H9 (cell line): ENCODE results near the gene PTTG1IP. TPM values are rescaled to one million over a fixed set of nuclear protein-coding genes. Genes with fewer than 3 reads are reported as not detected.

ENCODE experiments used
- DNase-seq: peaks from one replicate; pipeline ENCODE4 v3.0.0-alpha.2; 2017
- H2AFZ ChIP-seq: one replicate; pipeline ENCODE4 v1.6.1; 2013; ENCODE audit warnings: mild to moderate bottlenecking, low read length, control low read depth, moderate library complexity
- H2AK5ac ChIP-seq: 2 replicates; pipeline ENCODE4 v1.6.1; 2013; ENCODE audit warnings: low read length, control low read depth, mixed read lengths; ENCODE audit not compliant: insufficient read length
- H2BK120ac ChIP-seq: one replicate; pipeline ENCODE4 v1.6.1; 2013; ENCODE audit warnings: low read depth, mild to moderate bottlenecking, low read length, control low read depth, inconsistent platforms; ENCODE audit not compliant: poor library complexity, severe bottlenecking
- H2BK12ac ChIP-seq: 2 replicates; pipeline ENCODE4 v1.6.1; 2013; ENCODE audit warnings: low read length, control low read depth, mixed read lengths, low read depth; ENCODE audit not compliant: insufficient read length
- H2BK15ac ChIP-seq: 2 replicates; pipeline ENCODE4 v1.6.1; 2013; ENCODE audit warnings: low read depth, low read length, control low read depth
- H2BK20ac ChIP-seq: one replicate; pipeline ENCODE4 v1.6.1; 2013; ENCODE audit warnings: low read depth, mild to moderate bottlenecking, low read length, control low read depth, inconsistent platforms; ENCODE audit not compliant: poor library complexity, severe bottlenecking
- H2BK5ac ChIP-seq: 2 replicates; pipeline ENCODE4 v1.6.1; 2013; ENCODE audit warnings: low read length, control low read depth, mixed read lengths; ENCODE audit not compliant: insufficient read length
- H3K14ac ChIP-seq: 2 replicates; pipeline ENCODE4 v1.6.1; 2013; ENCODE audit warnings: low read length, control low read depth; ENCODE audit not compliant: insufficient read depth
- H3K18ac ChIP-seq: 2 replicates; pipeline ENCODE4 v1.6.1; 2013; ENCODE audit warnings: low read depth, mild to moderate bottlenecking, mixed read lengths, low read length, control low read depth; ENCODE audit not compliant: insufficient read length
- H3K23ac ChIP-seq: 2 replicates; pipeline ENCODE4 v1.6.1; 2013; ENCODE audit warnings: low read length, control low read depth, mixed read lengths, low read depth; ENCODE audit not compliant: insufficient read length
- H3K23me2 ChIP-seq: 2 replicates; pipeline ENCODE4 v1.6.1; 2013; ENCODE audit warnings: low read depth, mild to moderate bottlenecking, mixed read lengths, low read length, control low read depth; ENCODE audit not compliant: insufficient read length, poor library complexity, severe bottlenecking
- H3K27ac ChIP-seq: 2 replicates; pipeline ENCODE4 v1.5.1; 2013; ENCODE audit warnings: low read length, control low read depth, mixed read lengths, low read depth; ENCODE audit not compliant: insufficient read length
- H3K27me3 ChIP-seq: 2 replicates; pipeline ENCODE4 v1.6.1; 2013; ENCODE audit warnings: low read length, control low read depth, inconsistent platforms; ENCODE audit not compliant: insufficient read depth
- H3K4ac ChIP-seq: 2 replicates; pipeline ENCODE4 v1.6.1; 2013; ENCODE audit warnings: low read depth, mild to moderate bottlenecking, control low read depth, inconsistent platforms, low read length, moderate library complexity
- H3K4me1 ChIP-seq: 2 replicates; pipeline ENCODE4 v1.6.1; 2013; ENCODE audit warnings: low read length, control low read depth, inconsistent platforms; ENCODE audit not compliant: insufficient read depth
- H3K4me2 ChIP-seq: 2 replicates; pipeline ENCODE4 v1.6.1; 2013; ENCODE audit warnings: low read length, control low read depth, mixed read lengths; ENCODE audit not compliant: insufficient read length, insufficient read depth
- H3K56ac ChIP-seq: 2 replicates; pipeline ENCODE4 v1.6.1; 2013; ENCODE audit warnings: low read depth, mild to moderate bottlenecking, mixed read lengths, low read length, control low read depth; ENCODE audit not compliant: insufficient read length
- H3K79me1 ChIP-seq: 2 replicates; pipeline ENCODE4 v1.6.1; 2013; ENCODE audit warnings: low read depth, mild to moderate bottlenecking, moderate library complexity, low read length, control low read depth, inconsistent platforms; ENCODE audit not compliant: insufficient read depth, poor library complexity, severe bottlenecking
- H3K79me2 ChIP-seq: 2 replicates; pipeline ENCODE4 v1.6.1; 2013; ENCODE audit warnings: low read length, control low read depth, inconsistent platforms; ENCODE audit not compliant: insufficient read depth
- H3K9ac ChIP-seq: 2 replicates; pipeline ENCODE4 v1.6.1; 2013; ENCODE audit warnings: low read length, control low read depth, mixed read lengths; ENCODE audit not compliant: insufficient read length; ENCODE audit errors: extremely low read depth
- H3K9me3 ChIP-seq: one replicate; pipeline ENCODE4 v1.6.1; 2013; ENCODE audit warnings: low read depth, low read length, inconsistent platforms; ENCODE audit not compliant: control insufficient read depth
- H3T11ph ChIP-seq: one replicate; pipeline ENCODE4 v1.6.1; 2013; ENCODE audit warnings: mild to moderate bottlenecking, low read length, control low read depth, inconsistent platforms
- H4K20me1 ChIP-seq: one replicate; pipeline ENCODE4 v1.6.1; 2013; ENCODE audit not compliant: control insufficient read depth, insufficient read length, insufficient read depth
- H4K5ac ChIP-seq: 2 replicates; pipeline ENCODE4 v1.6.1; 2013; ENCODE audit warnings: low read depth, mild to moderate bottlenecking, mixed read lengths, low read length, control low read depth; ENCODE audit not compliant: insufficient read length
- H4K8ac ChIP-seq: replicated peaks from 2 replicates; pipeline ENCODE4 v1.6.1; 2013; ENCODE audit warnings: low read length, control low read depth, mixed read lengths, low read depth; ENCODE audit not compliant: insufficient read length
- H4K91ac ChIP-seq: 2 replicates; pipeline ENCODE4 v1.6.1; 2013; ENCODE audit warnings: low read depth, mild to moderate bottlenecking, moderate library complexity, mixed read lengths, low read length, control low read depth; ENCODE audit not compliant: insufficient read length
- H3K27ac Mint-ChIP-seq, 3 experiments: 2 replicates in 2 of 3; 3 replicates in 1 of 3; pipeline ENCODE4 v1.8.0; 2020 to 2021; ENCODE audit warnings: mixed read lengths in 3 of 3, mild to moderate bottlenecking in 1 of 3, moderate library complexity in 1 of 3
- H3K27me3 Mint-ChIP-seq: 2 replicates; pipeline ENCODE4 v1.8.0; 2021; ENCODE audit warnings: low read depth, mild to moderate bottlenecking, moderate library complexity, mixed read lengths
- H3K36me3 Mint-ChIP-seq, 3 experiments: 2 replicates in 2 of 3; 3 replicates in 1 of 3; pipeline ENCODE4 v1.8.0; 2020 to 2021; ENCODE audit warnings: low read depth in 3 of 3, mixed read lengths in 3 of 3; ENCODE audit not compliant: insufficient read depth in 1 of 3
- H3K4me1 Mint-ChIP-seq, 2 experiments: 2 replicates each; pipeline ENCODE4 v1.8.0; 2020; ENCODE audit warnings: mixed read lengths in 2 of 2
- H3K4me3 Mint-ChIP-seq, 2 experiments: 2 replicates in 1 of 2; 3 replicates in 1 of 2; pipeline ENCODE4 v1.8.0; 2020 to 2021; ENCODE audit warnings: mild to moderate bottlenecking in 2 of 2, mixed read lengths in 2 of 2, moderate library complexity in 1 of 2
- H3K9me3 Mint-ChIP-seq, 2 experiments: 2 replicates in 1 of 2; 3 replicates in 1 of 2; pipeline ENCODE4 v1.8.0; 2020; ENCODE audit warnings: mild to moderate bottlenecking in 2 of 2, mixed read lengths in 2 of 2, moderate library complexity in 1 of 2
- WGBS: extraction: QIAGEN DNeasy Blood & Tissue Kit; methylation state at CpG from one replicate; pipeline ENCODE4 v1.1.7; 2013; ENCODE audit warnings: missing lambda C conversion rate, low lambda C conversion rate, mixed read lengths; ENCODE audit not compliant: insufficient read length; ENCODE audit errors: extremely low coverage; 5-methylcytosine and 5-hydroxymethylcytosine counted together
- total RNA-seq: library from RNA; stranded (reverse); gene quantifications from 2 replicates; pipeline ENCODE4 v1.2.1, GENCODE V29; 2021
- TF ChIP-seq, protein P1 (sequence below): fragments of 200-600 bp; sonication (generic); conservative IDR thresholded peaks from 3 replicates; pipeline ENCODE4 v1.8.0; 2021; ENCODE audit warnings: antibody characterized with exemption, mild to moderate bottlenecking

Gene PTTG1IP
- total RNA-seq, 1 experiment from 2014 or later, result 107 TPM

DNA sequence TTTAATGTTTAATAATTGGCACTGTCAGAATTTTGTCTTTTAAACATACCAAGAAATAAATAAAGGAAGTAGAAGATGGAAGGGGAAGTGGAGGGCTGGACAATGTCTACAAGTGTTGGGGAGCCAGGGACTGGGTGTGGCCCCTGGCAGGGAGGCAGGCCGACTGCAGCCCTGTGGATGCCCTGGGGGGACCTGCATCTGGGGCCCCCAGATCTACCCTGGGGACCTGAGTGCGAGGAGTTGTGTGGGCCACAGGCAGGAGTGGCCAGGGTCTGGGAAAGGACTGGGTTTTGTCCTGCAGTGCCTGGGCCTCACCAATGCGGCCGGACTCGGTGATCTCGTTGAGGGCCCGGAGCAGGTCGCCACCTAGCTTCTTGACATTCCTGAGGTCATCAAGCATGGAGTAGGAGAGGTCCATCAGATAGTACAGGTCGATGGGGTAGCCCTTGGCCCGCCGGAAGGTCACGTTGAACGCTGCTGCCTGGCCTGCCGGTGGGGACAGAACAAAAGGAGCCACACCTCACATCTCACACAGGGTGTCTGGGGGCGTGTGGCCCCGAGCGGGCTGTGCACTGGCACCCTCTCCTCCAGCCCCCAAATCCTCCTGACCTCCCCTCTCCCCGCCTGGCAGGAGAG is 29.7 kb upstream of the PTTG1IP start:
- H3K9me3 Mint-ChIP-seq, result no peaks in the 10 kb centered on the region; a peak in 3 of 5 replicates
- Histone ChIP-seq H2AK5ac (no peak overlapping the region), H3K4me2 (no peak overlapping the region), H3K79me1 (no peaks in the 10 kb centered on the region), H2BK15ac (no peak overlapping the region), H4K91ac (no peak overlapping the region), H2BK12ac (no peak overlapping the region), H3K79me2 (no peaks in the 10 kb centered on the region), H3K4ac (no peak overlapping the region), H2BK5ac (no peak overlapping the region), H3K18ac (no peak overlapping the region), H4K5ac (no peak overlapping the region), H3K9me3 (no peaks in the 10 kb centered on the region), H3K23me2 (no peaks in the 10 kb centered on the region), H3K14ac (no peak overlapping the region), H2AFZ (no peak overlapping the region), H4K8ac (no peak overlapping the region), H3K27ac (no peak overlapping the region), H3K56ac (no peak overlapping the region), H4K20me1 (peaks cover 6% of the 10 kb centered on the region), H3K27me3 (no peaks in the 10 kb centered on the region), H3K23ac (no peak overlapping the region), H3T11ph (no peak overlapping the region), H2BK20ac (no peak overlapping the region), H3K4me1 (no peaks in the 10 kb centered on the region), H2BK120ac (no peak overlapping the region), H3K9ac (no peak overlapping the region)
- no CpG with 5 or more reads among the region's 18 CpGs for WGBS
- peaks cover 4% of the 10 kb centered on the region for H3K27me3 Mint-ChIP-seq
- TF ChIP-seq, protein P1, sequence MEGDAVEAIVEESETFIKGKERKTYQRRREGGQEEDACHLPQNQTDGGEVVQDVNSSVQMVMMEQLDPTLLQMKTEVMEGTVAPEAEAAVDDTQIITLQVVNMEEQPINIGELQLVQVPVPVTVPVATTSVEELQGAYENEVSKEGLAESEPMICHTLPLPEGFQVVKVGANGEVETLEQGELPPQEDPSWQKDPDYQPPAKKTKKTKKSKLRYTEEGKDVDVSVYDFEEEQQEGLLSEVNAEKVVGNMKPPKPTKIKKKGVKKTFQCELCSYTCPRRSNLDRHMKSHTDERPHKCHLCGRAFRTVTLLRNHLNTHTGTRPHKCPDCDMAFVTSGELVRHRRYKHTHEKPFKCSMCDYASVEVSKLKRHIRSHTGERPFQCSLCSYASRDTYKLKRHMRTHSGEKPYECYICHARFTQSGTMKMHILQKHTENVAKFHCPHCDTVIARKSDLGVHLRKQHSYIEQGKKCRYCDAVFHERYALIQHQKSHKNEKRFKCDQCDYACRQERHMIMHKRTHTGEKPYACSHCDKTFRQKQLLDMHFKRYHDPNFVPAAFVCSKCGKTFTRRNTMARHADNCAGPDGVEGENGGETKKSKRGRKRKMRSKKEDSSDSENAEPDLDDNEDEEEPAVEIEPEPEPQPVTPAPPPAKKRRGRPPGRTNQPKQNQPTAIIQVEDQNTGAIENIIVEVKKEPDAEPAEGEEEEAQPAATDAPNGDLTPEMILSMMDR, result no peak
- no peak overlapping the region; a peak in 1 of 7 replicates for H3K27ac Mint-ChIP-seq
- H3K4me1 Mint-ChIP-seq, result peaks cover 5 to 17% of the 10 kb centered on the region in 2 experiments
- no peak overlapping the region for H3K4me3 Mint-ChIP-seq
- no peak for DNase-seq
- H3K36me3 Mint-ChIP-seq, result no peaks in the 10 kb centered on the region
